Measurements from ENCODE around the gene WDTC1. TPM values are rescaled to one million over a fixed set of nuclear protein-coding genes. Genes with fewer than 3 reads are reported as not detected.

Gene WDTC1
- total RNA-seq, 1 donor from 2014 or later, result 18.2 TPM

DNA sequence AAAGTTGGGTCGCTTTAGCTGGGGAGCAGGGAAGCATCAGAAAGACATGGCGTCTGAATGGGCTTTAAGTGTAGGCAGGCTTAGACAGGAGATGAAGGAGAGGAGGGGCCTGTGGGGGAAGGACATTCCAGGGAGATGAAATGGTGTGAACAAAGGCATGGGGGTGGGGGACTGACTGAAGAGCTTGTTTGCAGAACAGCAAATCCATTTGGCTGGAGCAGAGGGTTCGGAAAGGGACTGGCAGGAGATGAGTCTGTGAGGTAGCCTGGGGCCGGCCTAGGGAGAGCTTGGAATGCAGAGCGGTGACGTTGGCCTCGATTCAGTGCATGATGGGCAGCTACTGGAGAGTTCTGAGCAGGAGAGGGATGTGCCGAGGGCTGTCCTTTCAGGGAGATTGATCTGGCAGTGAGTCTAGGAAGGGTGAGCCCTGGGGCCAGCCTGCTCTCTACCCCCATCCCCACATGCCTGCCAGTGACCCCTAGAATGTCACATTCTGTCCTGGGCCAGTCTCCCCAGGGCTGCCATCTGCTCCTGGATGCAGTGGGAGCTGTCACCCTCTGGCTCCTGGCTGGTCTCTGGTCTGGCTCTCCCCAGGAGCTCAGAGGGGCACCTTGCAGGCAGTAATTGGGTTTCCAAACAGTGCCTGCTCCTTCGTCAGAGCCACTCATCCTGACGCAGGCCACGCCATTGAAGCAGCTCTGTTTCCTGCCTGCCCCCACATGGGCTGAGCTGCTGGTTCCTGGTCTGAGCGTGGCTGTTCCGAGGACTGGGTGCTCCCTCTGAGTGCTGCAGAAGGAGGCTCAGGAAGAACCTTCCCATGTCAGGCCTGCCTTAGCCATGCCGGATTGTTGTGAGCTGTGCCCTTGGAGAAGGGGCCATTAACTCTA, 65.2 kb downstream of the WDTC1 start:
- peak overlapping the region; percentile 75 for H3K9ac ChIP-seq (ENCODE audit: low read length)
- H3K4me1 ChIP-seq (ENCODE audit: insufficient read depth, low read length), result peaks cover 34% of the 10 kb centered on the region
- H3K9me3 ChIP-seq (ENCODE audit: insufficient read depth, low read depth, low read length), result no peaks in the 10 kb centered on the region
- peak overlapping the region; percentile 61 for H3K4me3 Mint-ChIP-seq (ENCODE audit: unreplicated experiment)
- no peak for TF ChIP-seq EZH2 (IDR thresholded peaks at IDR 0.05; ENCODE audit: insufficient read depth, low read length)
- TF ChIP-seq, protein P1, sequence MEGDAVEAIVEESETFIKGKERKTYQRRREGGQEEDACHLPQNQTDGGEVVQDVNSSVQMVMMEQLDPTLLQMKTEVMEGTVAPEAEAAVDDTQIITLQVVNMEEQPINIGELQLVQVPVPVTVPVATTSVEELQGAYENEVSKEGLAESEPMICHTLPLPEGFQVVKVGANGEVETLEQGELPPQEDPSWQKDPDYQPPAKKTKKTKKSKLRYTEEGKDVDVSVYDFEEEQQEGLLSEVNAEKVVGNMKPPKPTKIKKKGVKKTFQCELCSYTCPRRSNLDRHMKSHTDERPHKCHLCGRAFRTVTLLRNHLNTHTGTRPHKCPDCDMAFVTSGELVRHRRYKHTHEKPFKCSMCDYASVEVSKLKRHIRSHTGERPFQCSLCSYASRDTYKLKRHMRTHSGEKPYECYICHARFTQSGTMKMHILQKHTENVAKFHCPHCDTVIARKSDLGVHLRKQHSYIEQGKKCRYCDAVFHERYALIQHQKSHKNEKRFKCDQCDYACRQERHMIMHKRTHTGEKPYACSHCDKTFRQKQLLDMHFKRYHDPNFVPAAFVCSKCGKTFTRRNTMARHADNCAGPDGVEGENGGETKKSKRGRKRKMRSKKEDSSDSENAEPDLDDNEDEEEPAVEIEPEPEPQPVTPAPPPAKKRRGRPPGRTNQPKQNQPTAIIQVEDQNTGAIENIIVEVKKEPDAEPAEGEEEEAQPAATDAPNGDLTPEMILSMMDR (IDR thresholded peaks at IDR 0.05; ENCODE audit: insufficient read depth, low read depth, low read length), result no peak
- DNase-seq (ENCODE audit: low read depth), result peak; percentile 99
- peak overlapping the region; percentile 94 for H3K27ac ChIP-seq (ENCODE audit: low read depth, low read length)
- H3K27me3 Mint-ChIP-seq (ENCODE audit: low read depth, unreplicated experiment), result peaks cover 2% of the 10 kb centered on the region
- H3K36me3 ChIP-seq (ENCODE audit: insufficient read depth, low read length), result no peaks in the 10 kb centered on the region
- peak overlapping the region; percentile 97 for H3K27ac Mint-ChIP-seq (ENCODE audit: unreplicated experiment)
- H3K4me3 ChIP-seq (ENCODE audit: insufficient read depth, low read depth, low read length), result peak overlapping the region; percentile 30
- H4K20me1 ChIP-seq (ENCODE audit: insufficient read depth, low read length), result no peaks in the 10 kb centered on the region
- H3K4me1 Mint-ChIP-seq (ENCODE audit: low read depth, unreplicated experiment), result peaks cover 42% of the 10 kb centered on the region
- H3K4me2 ChIP-seq (ENCODE audit: low read length), result peak overlapping the region; percentile 79
- no peaks in the 10 kb centered on the region for H3K79me2 ChIP-seq (ENCODE audit: insufficient read depth, low read length)
- H3K27me3 ChIP-seq (ENCODE audit: insufficient read depth, low read length), result no peaks in the 10 kb centered on the region
- H3K9me3 Mint-ChIP-seq (ENCODE audit: unreplicated experiment), result no peaks in the 10 kb centered on the region
- peak; percentile 95 for FAIRE-seq
- H2AFZ ChIP-seq (ENCODE audit: low read depth, low read length), result peak overlapping the region; percentile 78
- peaks cover 5% of the 10 kb centered on the region for H3K36me3 Mint-ChIP-seq (ENCODE audit: low read depth, unreplicated experiment)

DNA sequence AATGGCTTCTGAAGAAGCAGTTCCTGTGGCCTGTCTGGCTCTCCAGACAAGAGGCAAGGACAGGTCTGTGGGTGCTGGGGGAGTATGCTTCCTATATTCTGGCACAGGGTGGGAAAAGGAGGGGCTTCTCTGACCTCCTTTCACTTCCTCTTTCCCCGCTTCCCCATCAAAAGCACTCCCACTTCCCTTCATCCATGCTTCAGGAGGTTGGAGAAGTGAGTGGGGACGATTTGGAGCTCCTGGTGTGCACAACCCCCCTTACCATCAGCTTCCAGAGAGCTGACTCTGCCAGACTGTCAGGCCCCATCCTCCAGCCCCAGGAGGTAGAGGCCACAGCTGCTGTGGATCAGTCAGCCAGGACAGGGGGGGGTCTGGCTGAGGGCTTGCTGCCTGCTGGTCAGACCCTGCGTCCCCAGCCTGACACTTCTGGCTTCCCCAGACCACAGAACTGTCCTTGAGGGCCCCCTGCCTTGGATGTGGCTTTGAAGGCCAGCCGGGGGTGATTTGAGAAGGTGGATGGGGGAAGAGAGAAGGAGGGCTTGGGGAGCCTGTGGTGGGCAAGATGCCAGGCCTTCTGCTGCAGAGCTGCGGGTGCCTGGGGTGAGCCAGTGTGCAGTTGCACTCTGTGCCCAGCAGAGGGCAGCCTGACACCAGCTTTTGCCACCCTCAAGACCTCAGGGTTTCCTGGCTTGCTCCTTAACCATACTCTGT, 66.1 kb downstream of the WDTC1 start:
- Mint-ChIP-seq H3K9me3 (ENCODE audit: unreplicated experiment) (no peaks in the 10 kb centered on the region), H3K4me1 (ENCODE audit: low read depth, unreplicated experiment) (peaks cover 42% of the 10 kb centered on the region), H3K4me3 (ENCODE audit: unreplicated experiment) (peak overlapping the region; percentile 57), H3K27me3 (ENCODE audit: low read depth, unreplicated experiment) (peaks cover 2% of the 10 kb centered on the region), H3K27ac (ENCODE audit: unreplicated experiment) (peak overlapping the region; percentile 97), H3K36me3 (ENCODE audit: low read depth, unreplicated experiment) (peaks cover 5% of the 10 kb centered on the region)
- Histone ChIP-seq H3K4me1 (ENCODE audit: insufficient read depth, low read length) (peaks cover 34% of the 10 kb centered on the region), H3K79me2 (ENCODE audit: insufficient read depth, low read length) (no peaks in the 10 kb centered on the region), H2AFZ (ENCODE audit: low read depth, low read length) (peak overlapping the region; percentile 72), H3K36me3 (ENCODE audit: insufficient read depth, low read length) (no peaks in the 10 kb centered on the region), H3K27ac (ENCODE audit: low read depth, low read length) (peak overlapping the region; percentile 94), H3K9me3 (ENCODE audit: insufficient read depth, low read depth, low read length) (no peaks in the 10 kb centered on the region), H3K4me2 (ENCODE audit: low read length) (peak overlapping the region; percentile 79), H3K27me3 (ENCODE audit: insufficient read depth, low read length) (no peaks in the 10 kb centered on the region), H3K9ac (ENCODE audit: low read length) (peak overlapping the region; percentile 75), H4K20me1 (ENCODE audit: insufficient read depth, low read length) (no peaks in the 10 kb centered on the region), H3K4me3 (ENCODE audit: insufficient read depth, low read depth, low read length) (no peak overlapping the region)
- DNase-seq (ENCODE audit: low read depth), result peak; percentile 86
- peak; percentile 32 for FAIRE-seq
- no peak for TF ChIP-seq EZH2 (IDR thresholded peaks at IDR 0.05; ENCODE audit: insufficient read depth, low read length)
- TF ChIP-seq, protein P1 (IDR thresholded peaks at IDR 0.05; ENCODE audit: insufficient read depth, low read depth, low read length), result peak; percentile 95
